ENCODE results near the gene TPM2. TPM values are rescaled to one million over a fixed set of nuclear protein-coding genes. Genes with fewer than 3 reads are reported as not detected.
A peak's percentile ranks its signal among the peaks of the same experiment; 100 is the strongest.

TPM2 gene
- 498 to 2,023 TPM (median 2,016 TPM) in 3 replicates for total RNA-seq
- long read RNA-seq, transcript TPM2-212 (9 exons, 1,185 nt) = minor isoform, 11 of 2,058 reads
- long read RNA-seq, transcript TPM2-201 (9 exons, 1,018 nt) = minor isoform, 102 of 2,058 reads
- long read RNA-seq, transcript TPM2-203 (9 exons, 1,183 nt) = major isoform, 1,748 of 2,058 reads
- long read RNA-seq, partial matches to known transcripts = 61 of 2,058 reads
- long read RNA-seq, other reads (novel, unspliced or antisense) = 133 of 2,058 reads

- Mint-ChIP-seq H3K4me1 (ENCODE audit: low read depth) (peaks cover 55% of the 10 kb centered on the region), H3K27ac (ENCODE audit: unreplicated experiment) (peak within 1 kb of the TSS; percentile 98), H3K36me3 (ENCODE audit: low read depth) (peaks cover 23% of the 10 kb centered on the region), H3K27me3 (ENCODE audit: low read depth) (no peaks in the 10 kb centered on the region), H3K9me3 (ENCODE audit: low read depth) (no peaks in the 10 kb centered on the region), H3K4me3 (ENCODE audit: unreplicated experiment) (peak within 1 kb of the TSS; percentile 99)
- TF ChIP-seq, protein P1, sequence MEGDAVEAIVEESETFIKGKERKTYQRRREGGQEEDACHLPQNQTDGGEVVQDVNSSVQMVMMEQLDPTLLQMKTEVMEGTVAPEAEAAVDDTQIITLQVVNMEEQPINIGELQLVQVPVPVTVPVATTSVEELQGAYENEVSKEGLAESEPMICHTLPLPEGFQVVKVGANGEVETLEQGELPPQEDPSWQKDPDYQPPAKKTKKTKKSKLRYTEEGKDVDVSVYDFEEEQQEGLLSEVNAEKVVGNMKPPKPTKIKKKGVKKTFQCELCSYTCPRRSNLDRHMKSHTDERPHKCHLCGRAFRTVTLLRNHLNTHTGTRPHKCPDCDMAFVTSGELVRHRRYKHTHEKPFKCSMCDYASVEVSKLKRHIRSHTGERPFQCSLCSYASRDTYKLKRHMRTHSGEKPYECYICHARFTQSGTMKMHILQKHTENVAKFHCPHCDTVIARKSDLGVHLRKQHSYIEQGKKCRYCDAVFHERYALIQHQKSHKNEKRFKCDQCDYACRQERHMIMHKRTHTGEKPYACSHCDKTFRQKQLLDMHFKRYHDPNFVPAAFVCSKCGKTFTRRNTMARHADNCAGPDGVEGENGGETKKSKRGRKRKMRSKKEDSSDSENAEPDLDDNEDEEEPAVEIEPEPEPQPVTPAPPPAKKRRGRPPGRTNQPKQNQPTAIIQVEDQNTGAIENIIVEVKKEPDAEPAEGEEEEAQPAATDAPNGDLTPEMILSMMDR (IDR thresholded peaks at IDR 0.05) = no peak
- peak; percentile 93 for DNase-seq (ENCODE audit: low spot score)
These were observed at the start of gene TPM2 for GRCh38 chr9:35689542-35690293. TPM2 (minus strand) TSS chr9:35689925; CDS start chr9:35689817, 108 bp downstream.

GRCh38 chr9:35738924-35739323 lies 49.2 kb upstream of the TPM2 start:
- Mint-ChIP-seq H3K27me3 (ENCODE audit: low read depth) (no peaks in the 10 kb centered on the region), H3K9me3 (ENCODE audit: low read depth) (no peaks in the 10 kb centered on the region), H3K27ac (ENCODE audit: unreplicated experiment) (peak overlapping the region; percentile 62), H3K4me1 (ENCODE audit: low read depth) (peaks cover 18% of the 10 kb centered on the region), H3K4me3 (ENCODE audit: unreplicated experiment) (no peak overlapping the region), H3K36me3 (ENCODE audit: low read depth) (peaks cover 47% of the 10 kb centered on the region)
- TF ChIP-seq, protein P1 (IDR thresholded peaks at IDR 0.05) = no peak
- DNase-seq (ENCODE audit: low spot score) = no peak

DNA sequence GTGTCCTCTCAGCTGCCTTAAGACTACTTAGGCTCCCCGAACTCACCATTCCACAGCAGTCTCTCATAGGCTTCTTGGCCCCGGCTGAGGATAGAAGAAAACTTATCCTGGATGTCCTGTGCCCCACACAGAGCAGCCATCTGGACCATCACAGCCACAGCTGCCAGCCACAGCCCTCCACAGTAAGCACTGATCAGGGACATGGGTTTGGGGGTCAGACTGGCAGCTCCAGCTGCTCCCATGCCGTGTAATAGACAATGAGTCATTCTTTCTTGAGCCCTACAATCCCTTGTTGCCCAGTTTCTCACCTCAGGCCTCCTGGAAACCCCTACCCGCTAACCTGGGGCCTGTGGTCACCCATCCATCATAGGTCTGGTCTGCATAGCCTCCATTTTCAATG lies 48.5 kb upstream of the TPM2 start:
- Mint-ChIP-seq H3K27ac (ENCODE audit: unreplicated experiment) (peak overlapping the region; percentile 71), H3K4me3 (ENCODE audit: unreplicated experiment) (no peak overlapping the region), H3K9me3 (ENCODE audit: low read depth) (no peaks in the 10 kb centered on the region), H3K4me1 (ENCODE audit: low read depth) (peaks cover 26% of the 10 kb centered on the region), H3K36me3 (ENCODE audit: low read depth) (peaks cover 42% of the 10 kb centered on the region), H3K27me3 (ENCODE audit: low read depth) (no peaks in the 10 kb centered on the region)
- DNase-seq (ENCODE audit: low spot score) = no peak
- TF ChIP-seq, protein P1 (IDR thresholded peaks at IDR 0.05) = no peak

DNA sequence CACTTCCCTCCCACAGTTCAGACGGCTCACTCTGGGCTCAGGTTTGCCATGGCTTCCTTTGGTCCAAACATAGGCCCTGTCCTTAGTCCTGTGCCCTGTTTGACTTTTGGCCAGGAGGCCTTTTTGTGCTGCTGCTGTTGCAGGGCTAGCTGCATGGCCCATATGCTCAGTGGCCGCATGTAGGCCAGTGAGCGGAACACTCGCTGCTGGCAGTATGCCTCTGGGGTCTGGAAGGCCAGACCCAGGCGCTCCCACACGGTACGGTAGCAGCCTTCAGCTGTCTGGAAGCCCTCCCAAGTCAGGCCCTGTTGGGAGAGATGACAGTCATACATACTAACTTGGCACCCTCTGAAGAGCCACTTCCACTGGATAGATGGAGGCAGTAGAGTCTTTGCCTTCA lies 47.4 kb upstream of the TPM2 start:
- no peaks in the 10 kb centered on the region for H3K27me3 Mint-ChIP-seq (ENCODE audit: low read depth)
- peaks cover 40% of the 10 kb centered on the region for H3K36me3 Mint-ChIP-seq (ENCODE audit: low read depth)
- TF ChIP-seq, protein P1 (IDR thresholded peaks at IDR 0.05) = no peak

DNA sequence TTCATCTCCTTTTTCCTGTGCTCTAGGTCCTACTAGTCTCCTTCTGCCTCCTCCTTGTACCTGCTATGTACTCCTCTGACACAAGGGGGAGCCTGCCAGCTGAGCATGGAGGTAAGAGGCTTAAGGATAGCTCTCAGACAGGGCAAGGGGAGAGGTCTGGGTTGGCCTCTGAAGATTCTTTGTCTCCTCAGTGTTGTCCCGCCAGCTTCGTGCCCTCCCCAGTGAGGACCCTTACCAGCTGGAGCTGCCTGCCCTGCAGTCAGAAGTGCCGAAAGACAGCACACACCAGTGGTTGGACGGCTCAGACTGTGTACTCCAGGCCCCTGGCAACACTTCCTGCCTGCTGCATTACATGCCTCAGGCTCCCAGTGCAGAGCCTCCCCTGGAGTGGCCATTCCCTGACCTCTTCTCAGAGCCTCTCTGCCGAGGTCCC lies 46.5 kb upstream of the TPM2 start:
- Mint-ChIP-seq H3K27me3 (ENCODE audit: low read depth) (no peaks in the 10 kb centered on the region), H3K9me3 (ENCODE audit: low read depth) (no peaks in the 10 kb centered on the region), H3K4me3 (ENCODE audit: unreplicated experiment) (no peak overlapping the region), H3K36me3 (ENCODE audit: low read depth) (peaks cover 39% of the 10 kb centered on the region), H3K27ac (ENCODE audit: unreplicated experiment) (peak overlapping the region; percentile 83), H3K4me1 (ENCODE audit: low read depth) (peaks cover 35% of the 10 kb centered on the region)
- TF ChIP-seq, protein P1 (IDR thresholded peaks at IDR 0.05) = peak; percentile 87
- no peak for DNase-seq (ENCODE audit: low spot score)

More for the DNA sequence above, 47.4 kb upstream of the TPM2 start:
- H3K4me3 Mint-ChIP-seq (ENCODE audit: unreplicated experiment) = no peak overlapping the region
- H3K27ac Mint-ChIP-seq (ENCODE audit: unreplicated experiment) = peak overlapping the region; percentile 24
- DNase-seq (ENCODE audit: low spot score) = no peak
- H3K9me3 Mint-ChIP-seq (ENCODE audit: low read depth) = no peaks in the 10 kb centered on the region
- H3K4me1 Mint-ChIP-seq (ENCODE audit: low read depth) = peaks cover 30% of the 10 kb centered on the region
